Metanephros (tissue), 1 donor: ENCODE results near the gene PCNX4. TPM values are rescaled to one million over a fixed set of nuclear protein-coding genes. Genes with fewer than 3 reads are reported as not detected.

Experiments
- total RNA-seq: library from RNA; depleted of rRNA; stranded (reverse); fragments of >200 nt; gene quantifications from one replicate; pipeline ENCODE4 v1.2.3, GENCODE V29; 2014

Gene PCNX4
- total RNA-seq: 93.5 TPM

GRCh38 chr14:60091550-60092525 is at the start of gene PCNX4:
TSS of gene PCNX4 (plus strand) at chr14:60091923. CDS start at chr14:60107639, 15,716 bp downstream.

DNA sequence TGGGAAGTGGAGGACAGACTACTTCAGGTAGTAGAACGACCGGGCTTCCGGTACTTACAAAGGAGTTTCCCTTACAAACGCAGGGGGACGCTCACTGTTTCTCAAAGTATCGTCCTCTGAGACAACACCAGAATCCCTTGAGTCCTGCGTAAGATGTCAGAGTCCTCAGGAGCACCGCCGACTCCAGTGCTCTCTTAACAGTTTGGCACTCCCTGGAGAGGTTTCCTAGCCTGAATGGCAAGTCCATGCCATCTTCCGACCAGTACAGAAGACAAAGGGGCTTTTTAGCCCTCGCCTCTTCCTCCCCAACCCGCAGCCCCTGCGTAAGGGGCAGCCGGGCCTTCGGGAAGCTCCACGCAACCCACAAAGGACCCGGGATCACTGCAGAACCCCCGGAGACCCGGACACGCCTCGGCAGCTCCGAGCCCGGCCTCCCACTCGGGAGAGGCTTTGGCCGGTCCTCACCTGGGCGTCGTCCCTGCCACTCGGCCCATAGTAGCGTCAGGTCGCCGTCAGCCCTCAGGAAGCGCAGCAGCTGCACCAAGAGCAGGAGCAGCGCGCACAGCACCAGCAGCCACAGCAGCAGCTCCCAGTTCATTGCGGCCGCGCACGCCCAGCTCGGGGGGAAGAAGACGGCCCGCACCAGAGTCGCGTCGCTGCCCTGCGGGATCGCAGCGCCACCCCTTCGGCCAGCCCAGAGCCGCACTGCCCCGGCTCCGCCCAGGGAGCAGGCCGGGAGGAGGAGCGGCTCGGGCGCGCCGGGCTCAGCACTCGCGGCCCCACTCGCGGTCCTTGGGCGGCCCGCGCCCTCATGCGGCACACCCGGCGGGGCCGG is 73.2 kb downstream of the PCNX4 start, which contains the start of gene DHRS7:
TSS of gene DHRS7 (minus strand) at position 687 of the 835 bp plus-strand sequence. CDS start at position 598, 89 bp downstream.

Other genes with a start within 250 kb of the PCNX4 start
- 7.9 TPM for gene RTN1, start 221.1 kb upstream of the PCNX4 start, total RNA-seq
- gene LRRC9, start 171.8 kb upstream of the PCNX4 start, total RNA-seq: 6.8 TPM
- gene DHRS7, start 73.5 kb downstream of the PCNX4 start, total RNA-seq: 84.1 TPM
- 44.8 TPM for gene PPM1A, start 157.3 kb downstream of the PCNX4 start, total RNA-seq